Raji (cell line): Measurements from ENCODE around the gene RAD51B.

ENCODE experiments used
- POLR2A ChIP-seq: IDR thresholded peaks from 2 replicates; pipeline ENCODE4 v1.6.1; 2011; ENCODE audit warnings: low read depth, low read length, control low read depth; ENCODE audit not compliant: insufficient read depth

RAD51B gene

DNA sequence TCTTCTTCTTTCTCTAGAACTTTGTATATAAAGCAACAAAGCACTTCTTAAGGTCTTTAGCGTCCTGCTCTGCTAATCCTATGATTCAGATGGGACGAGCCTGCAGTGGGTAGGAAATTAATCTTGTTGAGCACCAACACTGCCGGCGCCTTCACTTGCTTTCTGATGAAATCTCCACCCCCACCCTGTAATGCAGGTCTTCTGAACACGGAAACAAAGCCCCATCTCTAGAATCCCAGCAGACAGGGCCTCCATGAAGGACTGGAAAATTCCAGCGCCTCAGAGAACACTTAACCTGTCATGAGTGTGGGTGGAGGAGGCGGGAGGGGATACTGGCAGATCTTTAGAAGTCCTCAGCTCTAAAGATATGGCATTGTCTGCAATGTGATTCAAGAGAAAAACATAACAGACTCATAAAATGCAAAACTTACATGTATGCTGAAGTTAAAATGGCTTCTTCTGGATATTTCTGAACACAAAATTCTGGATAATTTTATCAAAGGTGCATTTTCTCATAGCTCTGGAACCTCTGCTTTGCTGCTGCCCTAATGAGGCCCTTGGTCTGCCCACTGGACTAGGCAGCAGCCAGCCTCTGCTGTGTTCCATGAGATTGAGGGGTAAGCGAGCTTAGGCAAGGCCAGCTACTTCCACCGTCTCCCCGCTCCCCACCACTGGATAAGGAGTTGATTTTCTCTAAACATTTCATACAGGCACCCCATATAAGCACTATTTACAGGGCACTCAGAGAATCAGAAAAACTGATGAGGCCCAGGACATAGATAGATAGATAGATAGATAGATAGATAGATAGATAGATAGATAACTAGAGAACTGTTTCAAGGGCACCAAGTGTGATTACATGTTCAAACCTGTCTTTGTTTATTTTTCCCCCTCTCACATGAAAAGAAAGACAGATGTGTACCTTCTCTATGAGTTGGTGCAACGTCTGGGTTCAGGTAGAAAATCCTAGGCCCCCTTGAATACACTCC is 930.2 kb downstream of the RAD51B start:
- no peak for TF ChIP-seq POLR2A

DNA sequence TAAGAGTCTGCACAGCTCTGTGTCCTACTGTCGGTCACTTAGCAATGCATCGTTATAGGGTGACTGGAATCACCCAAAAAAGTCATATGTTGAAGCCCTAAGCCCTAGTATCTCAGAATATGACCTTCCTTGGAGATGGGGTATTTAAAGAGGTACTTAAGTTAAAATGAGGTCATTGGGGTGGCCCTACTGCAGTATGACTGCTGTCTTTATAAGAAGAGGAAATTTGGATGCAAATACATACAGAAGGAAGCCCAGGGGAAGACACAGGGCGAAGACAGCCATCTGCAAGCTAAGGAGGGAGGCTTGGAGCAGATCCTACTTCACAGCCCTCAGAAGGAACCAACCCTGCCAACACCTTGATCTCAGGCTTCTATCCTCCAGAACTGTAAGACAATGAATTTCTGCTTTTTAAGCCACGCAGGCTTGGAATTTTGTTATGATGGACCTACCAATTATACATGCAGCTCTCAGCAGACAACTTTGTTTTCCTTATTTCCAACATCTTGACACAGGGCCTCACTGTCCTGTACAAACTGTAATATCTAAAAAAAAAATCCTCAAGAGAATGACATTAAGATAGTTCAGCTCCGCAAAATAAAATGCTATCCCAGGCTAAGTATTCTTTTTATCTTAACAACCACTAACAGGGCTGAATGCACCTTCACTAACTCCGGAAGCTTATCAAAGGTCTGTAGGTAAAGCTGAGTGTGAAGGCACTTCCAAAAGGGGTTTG is 932.9 kb downstream of the RAD51B start:
- no peak for TF ChIP-seq POLR2A

DNA sequence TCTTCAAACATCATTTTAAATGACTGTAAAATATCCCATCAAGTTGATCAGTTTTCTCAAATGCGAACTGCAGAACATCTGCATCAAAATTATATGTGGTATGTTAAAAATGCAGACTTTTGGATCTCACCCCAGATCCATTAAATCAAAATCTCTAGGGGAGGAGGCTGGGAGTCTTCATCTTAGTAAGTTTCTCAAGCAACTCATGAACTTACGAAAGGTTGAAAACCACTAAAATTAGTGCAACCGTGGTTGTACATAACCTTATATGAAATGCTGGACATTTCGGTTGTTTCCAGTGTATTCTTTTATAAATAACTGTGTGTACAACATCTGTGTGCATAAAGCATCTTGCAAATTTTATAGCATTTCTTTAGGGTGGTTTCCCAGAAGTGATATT is 934.1 kb downstream of the RAD51B start:
- no peak for TF ChIP-seq POLR2A

DNA sequence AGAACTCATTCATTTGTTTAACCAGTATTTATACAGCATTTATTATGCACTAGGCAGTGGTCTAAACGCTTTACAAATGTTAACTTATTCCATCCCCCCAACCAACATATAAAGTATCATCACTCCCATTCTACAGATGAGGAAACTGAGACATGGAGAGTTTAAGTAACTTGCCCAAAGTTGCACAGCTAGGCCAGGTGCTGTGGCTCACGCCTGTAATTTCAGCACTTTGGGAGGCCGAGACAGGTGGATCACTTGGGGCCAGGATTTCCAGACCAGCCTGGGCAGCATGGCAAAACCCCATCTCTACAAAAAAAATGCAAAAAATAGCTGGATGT is 935.4 kb downstream of the RAD51B start:
- no peak for TF ChIP-seq POLR2A

DNA sequence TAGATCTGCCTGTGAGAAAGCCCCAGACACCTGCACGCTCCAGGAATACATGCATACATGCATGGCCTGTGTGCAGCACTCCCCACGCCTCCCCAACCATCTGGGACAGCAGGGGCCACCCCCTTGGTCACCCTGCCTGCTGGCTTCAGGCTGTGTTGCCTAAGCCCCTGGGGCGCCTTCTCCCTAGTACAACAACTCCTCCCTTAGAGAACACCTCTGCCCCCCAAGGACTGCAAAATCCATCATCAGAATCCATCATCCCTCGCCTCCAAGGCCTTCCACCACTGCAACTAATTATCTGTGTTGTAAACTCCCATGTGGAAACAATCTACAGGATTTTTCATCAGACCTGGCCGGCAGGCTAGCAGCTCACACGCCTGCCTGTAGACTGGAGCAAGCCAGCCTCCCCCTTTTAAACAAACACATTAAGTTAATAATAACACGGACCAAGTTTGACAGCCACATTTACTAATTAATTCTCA is 936.5 kb downstream of the RAD51B start:
- no peak for TF ChIP-seq POLR2A

DNA sequence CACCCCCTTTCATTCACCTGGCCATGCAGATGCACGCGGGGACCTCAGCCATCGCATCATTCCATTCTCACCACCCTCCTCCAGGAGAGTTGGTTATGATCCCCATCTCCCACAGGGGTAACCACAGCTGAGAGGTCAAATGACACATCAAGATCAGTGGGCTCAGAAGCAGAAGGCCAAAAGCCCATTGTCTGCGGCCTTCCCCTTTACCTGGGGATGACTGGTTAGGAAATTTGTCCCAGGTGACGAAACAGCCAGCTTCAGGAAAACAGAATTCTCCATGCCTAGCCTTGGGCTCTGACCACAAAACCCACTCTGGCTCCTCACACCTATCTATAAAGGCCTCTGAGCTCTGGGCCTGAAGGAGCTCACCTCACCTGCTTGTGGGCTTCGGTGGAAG is 937.2 kb downstream of the RAD51B start:
- TF ChIP-seq POLR2A = no peak

DNA sequence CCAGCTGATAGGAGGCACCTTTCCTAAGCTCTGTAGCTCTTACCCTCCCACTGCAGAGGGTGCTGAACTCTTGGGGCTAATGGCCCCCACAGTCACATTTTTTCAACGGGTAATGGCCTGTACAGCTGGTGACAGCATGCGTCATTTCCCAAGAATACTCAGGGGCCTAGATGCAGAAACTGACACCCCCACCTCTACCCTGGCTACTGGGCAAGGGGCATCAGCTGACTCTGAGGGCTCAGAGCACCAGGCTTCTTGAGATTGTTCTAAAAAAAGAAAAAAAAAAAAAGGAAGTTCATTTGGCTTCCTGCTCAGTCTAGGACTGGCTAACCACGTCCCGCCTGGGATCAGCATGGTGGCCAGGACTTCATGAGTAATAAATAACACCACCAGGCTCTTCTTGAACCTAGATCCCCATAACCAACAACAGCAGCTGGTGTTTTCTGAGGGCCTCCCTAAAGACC is 938.1 kb downstream of the RAD51B start:
- TF ChIP-seq POLR2A = no peak

DNA sequence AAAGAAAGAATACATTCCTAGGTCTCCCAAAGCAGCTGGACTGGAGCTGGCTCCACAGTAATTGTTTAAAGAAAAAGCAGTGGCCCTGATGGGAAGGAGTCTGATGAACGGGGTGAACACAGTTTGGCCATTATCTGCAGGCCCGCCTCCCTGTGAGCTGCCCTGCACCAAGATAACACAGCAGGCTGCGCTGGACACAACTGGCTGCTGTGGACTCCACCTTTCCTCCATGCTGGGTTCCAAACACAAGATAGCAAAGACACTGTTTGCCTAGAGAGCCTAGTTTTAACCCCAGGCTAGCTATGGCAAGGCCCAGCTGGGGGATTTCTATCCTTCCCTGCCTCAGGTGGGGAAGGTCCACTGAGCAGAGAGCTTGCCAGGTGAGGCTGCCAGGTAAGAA is 938.7 kb downstream of the RAD51B start:
- no peak for TF ChIP-seq POLR2A

DNA sequence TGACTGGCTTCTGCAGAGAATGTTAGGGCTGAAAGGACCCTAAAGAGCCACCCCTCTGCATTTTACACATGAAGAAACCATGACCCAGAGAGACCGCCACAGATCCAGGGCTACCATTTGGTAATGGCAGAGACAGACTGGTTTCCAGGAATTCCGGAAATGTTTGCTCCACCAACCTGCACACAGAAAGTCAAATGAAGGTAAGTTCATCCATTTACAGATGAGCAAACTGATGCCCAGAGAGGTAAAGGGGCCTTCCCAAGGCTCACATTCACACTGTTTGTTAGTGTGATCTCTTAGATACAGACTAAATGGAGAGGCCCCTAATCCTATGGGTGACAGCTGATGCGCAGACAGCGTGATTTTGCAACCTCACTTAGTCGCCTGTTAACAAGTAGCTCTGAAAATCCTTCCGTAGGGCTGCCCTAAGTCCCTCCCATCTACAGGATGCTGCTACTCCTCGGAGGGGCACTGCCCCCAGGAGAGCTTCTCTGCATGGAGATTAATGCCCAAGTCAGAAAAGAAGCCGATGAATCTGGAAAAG is 939.5 kb downstream of the RAD51B start:
- TF ChIP-seq POLR2A = no peak

DNA sequence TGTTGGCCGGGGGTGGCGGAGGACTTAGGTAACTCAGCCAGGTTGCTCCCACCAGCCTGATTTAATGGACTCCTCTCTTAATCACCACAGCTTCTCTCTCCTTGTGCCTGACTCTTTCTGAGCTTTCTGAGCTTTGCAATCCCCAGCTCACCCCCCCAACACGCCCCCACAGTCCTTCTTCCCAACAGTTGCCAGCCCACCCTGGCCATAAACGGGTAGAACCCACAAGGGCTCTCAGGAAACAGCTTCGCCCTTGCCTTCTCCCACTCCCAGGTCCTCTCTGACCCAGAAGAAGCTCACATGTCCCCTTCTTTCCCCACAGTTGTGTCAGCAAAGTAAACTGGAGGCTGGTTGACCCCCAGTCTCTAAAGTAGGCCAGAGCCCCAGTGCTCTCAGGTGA is 940.4 kb downstream of the RAD51B start:
- no peak for TF ChIP-seq POLR2A

DNA sequence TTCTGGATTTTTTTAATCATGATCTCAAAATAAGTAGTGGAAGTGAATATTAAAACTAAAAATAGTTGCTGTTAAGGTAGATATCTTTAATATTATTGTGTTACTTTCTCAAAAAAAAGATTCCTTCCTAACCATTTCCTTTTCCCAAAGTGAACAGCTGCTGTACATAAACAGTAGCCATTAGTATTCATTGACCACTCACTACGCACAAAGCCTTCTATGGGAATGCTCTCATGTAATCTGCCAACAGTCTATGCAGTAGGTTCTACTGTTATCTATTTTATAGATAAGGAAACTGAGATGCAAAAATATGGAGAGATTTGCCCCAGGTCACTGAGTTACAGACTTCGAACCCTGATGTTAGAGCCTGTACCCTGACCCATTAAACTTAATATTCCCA is 941.2 kb downstream of the RAD51B start:
- no peak for TF ChIP-seq POLR2A

DNA sequence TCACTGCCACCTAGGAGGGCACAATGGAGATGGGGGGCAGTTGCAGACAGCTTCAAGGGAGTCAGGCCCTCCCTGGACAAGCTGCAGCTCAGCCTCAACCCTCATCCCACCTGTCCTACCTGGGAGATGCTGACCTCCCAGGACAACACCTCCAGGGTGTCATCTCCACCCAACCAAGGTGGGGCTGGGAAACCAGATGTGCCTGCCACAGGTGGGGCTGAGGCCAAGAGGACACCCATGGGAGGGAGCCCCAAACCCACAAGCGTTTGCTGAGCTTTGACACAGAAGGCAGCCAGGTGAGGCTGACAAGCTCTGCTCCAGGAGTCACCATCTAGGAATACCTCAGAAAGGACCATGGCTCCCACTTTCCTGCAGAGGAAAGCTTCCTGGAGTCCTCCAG is 941.8 kb downstream of the RAD51B start:
- no peak for TF ChIP-seq POLR2A

DNA sequence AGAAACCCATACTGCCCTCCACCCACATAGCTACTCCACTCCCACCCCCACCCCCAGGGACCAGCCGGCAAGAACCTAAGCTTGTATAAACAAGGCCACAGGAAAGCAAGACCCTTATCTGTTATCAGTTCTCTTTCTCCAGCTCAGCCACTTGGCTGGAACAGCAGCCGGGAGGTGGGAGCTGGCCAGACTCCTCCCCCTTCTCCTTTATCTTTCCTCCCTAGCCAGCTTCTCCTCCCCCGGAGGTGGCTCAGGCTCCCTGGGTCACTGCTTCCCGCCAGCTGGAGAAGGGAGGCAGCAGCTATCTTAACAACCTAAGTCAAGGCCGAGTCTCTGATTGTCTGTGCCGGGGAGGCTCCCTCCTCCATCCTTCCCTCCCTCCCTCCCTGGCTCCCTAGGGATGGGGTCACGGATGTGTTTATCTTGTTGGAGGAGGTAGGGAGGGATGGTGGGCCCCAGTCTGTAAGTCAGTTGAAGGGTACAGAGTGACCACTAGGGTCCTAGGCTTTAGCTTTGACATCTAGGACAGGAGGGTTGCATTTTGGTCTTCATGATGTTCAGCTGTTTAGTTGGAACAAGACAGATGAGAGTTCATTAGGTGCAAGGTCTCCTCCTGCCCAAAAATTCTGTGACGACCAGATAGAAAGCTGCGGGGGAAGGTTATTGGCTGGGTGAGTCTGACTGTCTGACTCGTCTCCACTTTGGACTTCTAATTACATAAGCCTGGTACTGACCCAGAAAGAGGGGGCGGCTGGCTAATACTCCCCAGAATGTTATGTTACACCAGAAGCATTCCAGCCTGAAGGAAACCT is 943.6 kb downstream of the RAD51B start:
- TF ChIP-seq POLR2A = no peak

DNA sequence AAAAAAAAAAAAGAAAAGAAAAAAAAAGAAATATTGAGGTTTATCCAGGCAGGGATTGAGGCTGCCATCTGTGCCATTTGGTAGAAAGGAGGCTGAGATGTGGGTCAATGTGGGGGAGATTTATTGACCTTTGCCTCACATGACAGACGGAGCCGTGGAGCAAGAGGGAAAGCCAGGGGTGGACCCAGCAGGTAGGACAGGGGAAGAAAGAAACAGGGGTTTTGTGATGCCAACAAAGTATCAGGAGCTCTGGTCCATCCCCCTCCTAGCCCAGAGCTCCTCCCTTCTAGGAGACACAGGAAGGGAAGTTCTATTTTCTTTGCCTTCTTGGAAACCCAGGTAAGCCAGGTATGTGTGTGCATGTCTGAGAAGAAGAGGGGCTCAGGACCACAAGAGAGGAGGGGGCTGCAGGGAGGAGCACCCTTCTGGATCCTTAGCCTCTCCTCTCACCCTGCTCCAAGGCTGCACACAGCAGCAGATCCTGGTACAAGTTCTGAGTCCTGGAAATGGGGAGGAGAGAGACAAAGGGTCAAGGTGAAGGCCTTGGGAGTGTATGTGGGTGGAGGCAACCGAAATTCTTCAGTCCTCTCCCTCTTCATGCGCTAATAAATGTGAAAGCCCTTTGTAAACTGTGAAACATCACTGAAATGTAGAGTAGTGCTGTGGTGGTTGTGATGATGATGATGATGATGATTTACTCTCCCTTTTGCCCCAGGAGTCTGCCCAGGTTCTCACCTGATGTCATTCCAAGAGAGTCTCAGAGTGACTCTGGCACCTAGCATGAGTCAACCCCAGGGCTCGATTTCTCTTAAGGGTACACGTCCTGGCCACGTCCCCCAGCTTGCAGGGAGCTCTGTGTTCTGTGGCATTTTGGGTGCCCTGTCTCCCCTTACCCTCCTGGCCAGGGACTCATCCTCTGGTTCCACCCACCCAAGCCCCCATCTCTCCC is 947.0 kb downstream of the RAD51B start:
- no peak for TF ChIP-seq POLR2A
